SK-N-SH (cell line): ENCODE data around the gene RBBP8NL. TPM values are rescaled to one million over a fixed set of nuclear protein-coding genes. Genes with fewer than 3 reads are reported as not detected.

ENCODE experiments used
- CTCF ChIA-PET: fragments of 300-600, 350-600 bp; formaldehyde crosslinking; extraction: SDS; loops from one replicate; lab custom pipeline; 2021; lab: Yijun Ruan, JAX
- POLR2A ChIA-PET: fragments of 350-600 bp; sonication (Branson Sonifier 250); formaldehyde crosslinking; extraction: SDS; loops from one replicate; lab custom pipeline; 2020; ENCODE audit warnings: antibody characterized with exemption, inconsistent platforms; lab: Yijun Ruan, JAX
- DNase-seq: peaks from one replicate; pipeline ENCODE4 v3.0.0; 2012
- H2AFZ ChIP-seq: fragments of 200-600 bp; sonication (generic); 2 replicates; pipeline ENCODE4 v1.8.1; 2016; ENCODE audit warnings: antibody characterized with exemption, mild to moderate bottlenecking, low read depth
- H3F3A ChIP-seq: fragments of 200-600 bp; sonication (generic); replicated peaks from 2 replicates; pipeline ENCODE3; 2016; ENCODE audit warnings: antibody characterized with exemption, mild to moderate bottlenecking; ENCODE audit not compliant: insufficient read depth
- H3K27ac ChIP-seq, 2 experiments: fragments of 200-500 bp in 1 of 2; fragments of 200-600 bp in 1 of 2; sonication (Bioruptor generic) in 1 of 2; sonication (generic), shearing (Covaris generic) in 1 of 2; 2 replicates each; pipeline versions ENCODE4 v1.5.1 to v1.6.1; 2014 to 2016; ENCODE audit warnings: low read depth in 2 of 2, inconsistent platforms in 1 of 2, low read length in 1 of 2, mild to moderate bottlenecking in 1 of 2, mixed read lengths in 1 of 2
- H3K27me3 ChIP-seq: fragments of 200-600 bp; sonication (generic), shearing (Covaris generic); 2 replicates; pipeline ENCODE4 v1.6.1; 2016; ENCODE audit warnings: mixed run types; ENCODE audit not compliant: insufficient read depth
- H3K36me3 ChIP-seq, 2 experiments: fragments of 200-500 bp in 1 of 2; fragments of 200-600 bp in 1 of 2; sonication (Bioruptor generic) in 1 of 2; sonication (generic) in 1 of 2; replicated peaks in 1 of 2; 2 replicates each; pipeline versions ENCODE3 to v1.5.1; 2014 to 2016; ENCODE audit warnings: low read length in 1 of 2, mild to moderate bottlenecking in 1 of 2; ENCODE audit not compliant: insufficient read depth in 2 of 2, control insufficient read depth in 1 of 2
- H3K4me1 ChIP-seq, 2 experiments: fragments of 200-500 bp in 1 of 2; fragments of 200-600 bp in 1 of 2; sonication (Bioruptor generic) in 1 of 2; sonication (generic), shearing (Covaris generic) in 1 of 2; 2 replicates each; pipeline versions ENCODE4 v1.5.1 to v1.6.1; 2014 to 2016; ENCODE audit warnings: low read depth in 1 of 2, low read length in 1 of 2, mixed run types in 1 of 2; ENCODE audit not compliant: insufficient read depth in 2 of 2, control insufficient read depth in 1 of 2
- H3K4me2 ChIP-seq: fragments of 200-600 bp; sonication (generic), shearing (Covaris generic); 2 replicates; pipeline ENCODE4 v1.6.1; 2017; ENCODE audit warnings: mixed run types
- H3K4me3 ChIP-seq, 2 experiments: fragments of 200-500 bp in 1 of 2; fragments of 200-600 bp in 1 of 2; sonication (Bioruptor generic) in 1 of 2; sonication (generic), shearing (Covaris generic) in 1 of 2; 2 replicates each; pipeline versions ENCODE4 v1.5.1 to v1.8.1; 2014 to 2016; ENCODE audit warnings: low read depth in 2 of 2, inconsistent platforms in 1 of 2, low read length in 1 of 2, mild to moderate bottlenecking in 1 of 2, mixed read lengths in 1 of 2, moderate library complexity in 1 of 2
- H3K79me2 ChIP-seq: fragments of 200-600 bp; sonication (generic); 2 replicates; pipeline ENCODE4 v1.8.1; 2017; ENCODE audit warnings: mild to moderate bottlenecking; ENCODE audit not compliant: insufficient read depth
- H3K9ac ChIP-seq: fragments of 200-600 bp; sonication (generic); 2 replicates; pipeline ENCODE4 v1.6.1; 2017; ENCODE audit warnings: mixed run types
- H3K9me2 ChIP-seq: fragments of 200-600 bp; sonication (generic); 2 replicates; pipeline ENCODE4 v1.6.1; 2017; ENCODE audit warnings: mixed run types
- H3K9me3 ChIP-seq: fragments of 200-600 bp; sonication (generic); 2 replicates; pipeline ENCODE4 v1.6.1; 2017; ENCODE audit warnings: mixed run types, mild to moderate bottlenecking, moderate library complexity
- H4K20me1 ChIP-seq: fragments of 200-600 bp; sonication (generic); 2 replicates; pipeline ENCODE4 v1.6.1; 2017; ENCODE audit warnings: mild to moderate bottlenecking, mixed run types; ENCODE audit not compliant: insufficient read depth
- EP300 ChIP-seq, 2 experiments: IDR thresholded peaks; 2 replicates each; pipeline versions ENCODE4 v1.4.0 to v1.6.1; 2012; ENCODE audit warnings: borderline replicate concordance in 1 of 2, low read depth in 1 of 2, low read length in 1 of 2
- FOXJ3 ChIP-seq: sonication (generic); formaldehyde crosslinking; IDR thresholded peaks from 2 replicates; pipeline ENCODE4 v1.5.1; 2020; ENCODE audit warnings: mild to moderate bottlenecking, missing genetic modification reagents
- GABPA ChIP-seq: IDR thresholded peaks from 2 replicates; pipeline ENCODE4 v1.4.0; 2012; ENCODE audit warnings: low read depth, mild to moderate bottlenecking
- MAX ChIP-seq: IDR thresholded peaks from 2 replicates; pipeline ENCODE4 v1.4.0; 2012; ENCODE audit warnings: low read depth
- NFIC ChIP-seq: IDR thresholded peaks from 2 replicates; pipeline ENCODE4 v1.4.0; 2012; ENCODE audit warnings: borderline replicate concordance
- NRF1 ChIP-seq: IDR thresholded peaks from 2 replicates; pipeline ENCODE4 v1.6.1; 2012; ENCODE audit warnings: low read depth, mild to moderate bottlenecking, low read length
- RFX5 ChIP-seq: IDR thresholded peaks from 2 replicates; pipeline ENCODE4 v1.6.1; 2012; ENCODE audit warnings: mild to moderate bottlenecking, improper control_type of control experiment, low read length
- RXRA ChIP-seq: IDR thresholded peaks from 2 replicates; pipeline ENCODE4 v1.4.0; 2012; ENCODE audit warnings: low read depth, mild to moderate bottlenecking, borderline replicate concordance
- SMC3 ChIP-seq: IDR thresholded peaks from 2 replicates; pipeline ENCODE4 v1.6.1; 2012; ENCODE audit warnings: low read depth, low read length, improper control_type of control experiment
- YY1 ChIP-seq: IDR thresholded peaks from 2 replicates; pipeline ENCODE4 v1.4.0; 2012; ENCODE audit warnings: low read depth, mild to moderate bottlenecking
- ZBTB33 ChIP-seq: IDR thresholded peaks from 2 replicates; pipeline ENCODE4 v1.4.0; 2012; ENCODE audit warnings: low read depth, borderline replicate concordance
- WGBS: methylation state at CpG from one replicate; pipeline ENCODE4 v1.1.6; 2017; ENCODE audit warnings: low lambda C conversion rate; 5-methylcytosine and 5-hydroxymethylcytosine counted together
- polyA plus RNA-seq, 3 experiments: library from polyadenylated mRNA; depleted of rRNA; stranded (reverse); fragments of >200 nt; gene quantifications; 2 replicates each; pipeline ENCODE4 v1.2.3, GENCODE V29; 2012
- TF ChIP-seq, protein P1 (sequence below): fragments of 200-600 bp; sonication (generic); IDR thresholded peaks from 2 replicates; pipeline ENCODE4 v1.6.1; 2017; ENCODE audit warnings: antibody characterized with exemption, mild to moderate bottlenecking, moderate library complexity
- TF ChIP-seq, protein P2 (sequence below): fragments of 150-350 bp; IDR thresholded peaks from 2 replicates; pipeline ENCODE4 v1.6.1; 2017; ENCODE audit warnings: antibody characterized with exemption, low read length, low read depth, borderline replicate concordance

The RBBP8NL gene
- polyA plus RNA-seq, 1 of the 3 experiments (the other 2 are of a cell fraction), result not detected

DNA sequence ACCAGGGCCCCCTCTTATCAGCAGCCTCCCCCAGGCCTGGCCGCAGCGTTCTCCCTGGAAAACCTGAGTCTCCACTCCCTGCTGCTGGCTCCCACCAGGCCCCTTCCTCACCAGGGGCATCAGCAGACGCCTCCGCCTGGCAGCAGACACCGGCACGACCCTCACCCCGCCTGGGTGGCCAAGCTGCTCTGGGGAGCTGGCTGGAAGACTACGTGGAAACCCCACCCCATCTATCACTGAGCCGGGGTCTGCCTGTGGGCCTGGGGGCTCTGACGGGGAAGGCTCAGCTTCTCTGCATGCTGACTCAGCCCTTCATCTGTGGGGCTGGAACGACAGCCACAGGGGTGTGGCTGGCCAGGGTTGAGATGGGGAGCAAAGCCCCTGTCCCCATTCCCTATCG is 19.1 kb upstream of the RBBP8NL start:
- H3K4me2 ChIP-seq, result no peak overlapping the region
- CTCF ChIA-PET, result interaction anchor here (1.1 kb wide), 1 partner anchor 46 kb away, joined by 3 read pairs; no protein-coding TSS in a partner anchor
- WGBS, result 56% methylated on average over 8 of the region's 12 CpGs
- H3F3A ChIP-seq, result no peaks in the 10 kb centered on the region
- no peak for TF ChIP-seq FOXJ3
- no peak for TF ChIP-seq YY1
- no peak for TF ChIP-seq MAX
- no peak for TF ChIP-seq RFX5
- no peak for TF ChIP-seq GABPA
- TF ChIP-seq, protein P1, sequence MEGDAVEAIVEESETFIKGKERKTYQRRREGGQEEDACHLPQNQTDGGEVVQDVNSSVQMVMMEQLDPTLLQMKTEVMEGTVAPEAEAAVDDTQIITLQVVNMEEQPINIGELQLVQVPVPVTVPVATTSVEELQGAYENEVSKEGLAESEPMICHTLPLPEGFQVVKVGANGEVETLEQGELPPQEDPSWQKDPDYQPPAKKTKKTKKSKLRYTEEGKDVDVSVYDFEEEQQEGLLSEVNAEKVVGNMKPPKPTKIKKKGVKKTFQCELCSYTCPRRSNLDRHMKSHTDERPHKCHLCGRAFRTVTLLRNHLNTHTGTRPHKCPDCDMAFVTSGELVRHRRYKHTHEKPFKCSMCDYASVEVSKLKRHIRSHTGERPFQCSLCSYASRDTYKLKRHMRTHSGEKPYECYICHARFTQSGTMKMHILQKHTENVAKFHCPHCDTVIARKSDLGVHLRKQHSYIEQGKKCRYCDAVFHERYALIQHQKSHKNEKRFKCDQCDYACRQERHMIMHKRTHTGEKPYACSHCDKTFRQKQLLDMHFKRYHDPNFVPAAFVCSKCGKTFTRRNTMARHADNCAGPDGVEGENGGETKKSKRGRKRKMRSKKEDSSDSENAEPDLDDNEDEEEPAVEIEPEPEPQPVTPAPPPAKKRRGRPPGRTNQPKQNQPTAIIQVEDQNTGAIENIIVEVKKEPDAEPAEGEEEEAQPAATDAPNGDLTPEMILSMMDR, result no peak
- no peak for TF ChIP-seq SMC3
- TF ChIP-seq NRF1, result no peak
- TF ChIP-seq NFIC, result no peak
- no peaks in the 10 kb centered on the region for H3K27me3 ChIP-seq
- H3K9me3 ChIP-seq, result no peaks in the 10 kb centered on the region
- DNase-seq, result no peak
- H3K4me3 ChIP-seq, result no peak overlapping the region
- no peaks in the 10 kb centered on the region for H3K79me2 ChIP-seq
- no peaks in the 10 kb centered on the region for H4K20me1 ChIP-seq
- POLR2A ChIA-PET, result no interaction called here
- H3K9me2 ChIP-seq, result no peaks in the 10 kb centered on the region
- H3K27ac ChIP-seq, result no peak overlapping the region
- peaks cover 0 to 8% of the 10 kb centered on the region in 2 experiments; a peak in 1 of 4 replicates for H3K4me1 ChIP-seq
- H3K9ac ChIP-seq, result no peak overlapping the region
- H3K36me3 ChIP-seq, result no peaks in the 10 kb centered on the region
- no peak overlapping the region for H2AFZ ChIP-seq

DNA sequence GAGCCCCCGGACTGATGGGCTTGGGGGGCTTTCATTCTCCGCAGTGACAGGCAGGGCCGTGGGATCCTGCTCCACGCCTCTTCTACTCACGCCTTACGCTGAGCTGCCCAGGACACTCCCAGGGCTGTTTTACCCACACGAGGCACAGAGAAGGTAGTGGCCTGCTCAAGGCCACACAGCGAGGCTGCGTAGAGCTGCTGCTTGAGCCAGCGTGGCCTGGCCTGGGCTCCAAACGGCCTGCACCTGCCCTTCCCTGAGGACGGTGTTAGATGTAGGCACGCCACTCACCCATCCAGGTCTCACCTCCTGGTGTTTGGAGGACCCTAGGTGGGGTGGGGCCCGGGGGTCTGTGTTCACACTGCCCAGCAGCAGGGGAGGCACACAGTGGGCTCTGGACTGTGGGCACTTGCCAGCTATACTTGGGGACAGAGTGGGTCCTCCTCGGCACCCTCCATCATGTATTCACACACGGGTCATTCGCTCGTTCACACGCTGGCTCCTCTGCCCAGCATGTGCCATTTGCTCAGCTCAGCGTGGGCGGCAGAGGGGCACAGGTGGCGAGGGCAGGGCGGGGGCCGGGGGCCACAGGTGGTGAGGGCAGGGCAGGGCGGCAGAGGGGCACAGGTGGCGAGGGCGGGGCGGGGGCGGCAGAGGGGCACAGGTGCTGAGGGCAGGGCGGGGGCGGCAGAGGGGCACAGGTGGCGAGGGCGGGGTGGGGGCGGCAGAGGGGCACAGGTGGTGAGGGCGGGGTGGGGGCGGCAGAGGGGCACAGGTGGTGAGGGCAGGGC is 18.4 kb upstream of the RBBP8NL start:
- CTCF ChIA-PET, result interaction anchor here (0.6 to 1.1 kb wide), 2 partner anchors 47 to 93 kb away, joined by 3 read pairs; no protein-coding TSS in a partner anchor
- no peak overlapping the region for H3K9ac ChIP-seq
- H3K4me3 ChIP-seq, result no peak overlapping the region
- no peaks in the 10 kb centered on the region; the same call in 1 of the 2 replicates for H3K27me3 ChIP-seq
- no peaks in the 10 kb centered on the region for H4K20me1 ChIP-seq
- H3K27ac ChIP-seq, result no peak overlapping the region
- H3K4me1 ChIP-seq, result peaks cover 0 to 8% of the 10 kb centered on the region in 2 experiments; a peak in 1 of 4 replicates
- H3K36me3 ChIP-seq, result no peaks in the 10 kb centered on the region
- H3K9me2 ChIP-seq, result no peaks in the 10 kb centered on the region
- no peaks in the 10 kb centered on the region for H3K79me2 ChIP-seq
- POLR2A ChIA-PET, result no interaction called here
- no peaks in the 10 kb centered on the region for H3F3A ChIP-seq
- DNase-seq, result no peak
- H2AFZ ChIP-seq, result no peak overlapping the region
- no peaks in the 10 kb centered on the region for H3K9me3 ChIP-seq
- H3K4me2 ChIP-seq, result no peak overlapping the region
- TF ChIP-seq, protein P2, sequence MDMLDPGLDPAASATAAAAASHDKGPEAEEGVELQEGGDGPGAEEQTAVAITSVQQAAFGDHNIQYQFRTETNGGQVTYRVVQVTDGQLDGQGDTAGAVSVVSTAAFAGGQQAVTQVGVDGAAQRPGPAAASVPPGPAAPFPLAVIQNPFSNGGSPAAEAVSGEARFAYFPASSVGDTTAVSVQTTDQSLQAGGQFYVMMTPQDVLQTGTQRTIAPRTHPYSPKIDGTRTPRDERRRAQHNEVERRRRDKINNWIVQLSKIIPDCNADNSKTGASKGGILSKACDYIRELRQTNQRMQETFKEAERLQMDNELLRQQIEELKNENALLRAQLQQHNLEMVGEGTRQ, result no peak
- no peak for TF ChIP-seq NFIC
- no peak for TF ChIP-seq RXRA
- no peak for TF ChIP-seq ZBTB33
- no peak for TF ChIP-seq EP300 (IDR thresholded peaks at IDR 0.05; ENCODE audit: borderline replicate concordance in 1 of 2, low read depth in 1 of 2, low read length in 1 of 2)
- no peak for TF ChIP-seq FOXJ3
- 60% methylated on average over 32 of the region's 36 CpGs for WGBS
